Activated CD8-positive, alpha-beta T cell treated with anti-CD3 and anti-CD28 coated beads, Interleukin-2, amount 10 ng/mL, durations not matched to agents 7 days and 5 days (primary cell): ENCODE results near the gene FOXO1. TPM values are rescaled to one million over a fixed set of nuclear protein-coding genes. Genes with fewer than 3 reads are reported as not detected.

Experiments
- ATAC-seq: fragments of 150-1000 bp; cut with Tn5 transposase; one replicate; pipeline ENCODE4 v1.10.0; 2021; ENCODE audit warnings: moderate library complexity
- CTCF ChIA-PET: fragments of 350-600 bp; sonication (Branson Sonifier 250); formaldehyde crosslinking; loops from one replicate; lab custom pipeline; 2021; ENCODE audit warnings: antibody characterized with exemption; lab: Charles Lee
- POLR2A ChIA-PET: fragments of 350-600 bp; sonication (Branson Sonifier 250); formaldehyde crosslinking; loops from one replicate; lab custom pipeline; 2021; ENCODE audit warnings: antibody characterized with exemption; lab: Charles Lee
- DNase-seq: peaks from one replicate; pipeline ENCODE4 v3.0.0-alpha.2; 2020
- H3K27ac Mint-ChIP-seq: one replicate; pipeline ENCODE4 v1.8.0; 2021; ENCODE audit warnings: mild to moderate bottlenecking, mixed read lengths
- H3K27me3 Mint-ChIP-seq: one replicate; pipeline ENCODE4 v1.8.0; 2021; ENCODE audit warnings: low read depth, mixed read lengths
- H3K36me3 Mint-ChIP-seq: one replicate; pipeline ENCODE4 v1.8.0; 2021; ENCODE audit warnings: low read depth, mixed read lengths
- H3K4me1 Mint-ChIP-seq: one replicate; pipeline ENCODE4 v1.8.0; 2021; ENCODE audit warnings: low read depth, mixed read lengths
- H3K4me3 Mint-ChIP-seq: one replicate; pipeline ENCODE4 v1.8.0; 2021; ENCODE audit warnings: mild to moderate bottlenecking, mixed read lengths
- H3K9me3 Mint-ChIP-seq: one replicate; pipeline ENCODE4 v1.8.0; 2022; ENCODE audit warnings: mixed read lengths; ENCODE audit not compliant: insufficient read depth
- total RNA-seq, 2 experiments: library from RNA; stranded (reverse); gene quantifications; one replicate each; pipeline ENCODE4 v1.2.3, GENCODE V29; 2021

The FOXO1 gene
- total RNA-seq, 2 experiments from 2014 or later, result 23.1 to 24.0 TPM

GRCh38 chr13:40576369-40576768 is 90.1 kb downstream of the FOXO1 start:
- no peak overlapping the region for H3K4me3 Mint-ChIP-seq
- peak; percentile 48 for DNase-seq
- H3K27ac Mint-ChIP-seq, result peak overlapping the region; percentile 62
- POLR2A ChIA-PET, result interaction anchor here (0.6 to 1.1 kb wide), 2 partner anchors 88 to 187 kb away, joined by 3 to 4 read pairs; no protein-coding TSS in a partner anchor
- CTCF ChIA-PET, result interaction anchor here (0.8 kb wide), 1 partner anchor 108 kb away, joined by 3 read pairs; no protein-coding TSS in a partner anchor
- peaks cover 80% of the 10 kb centered on the region for H3K4me1 Mint-ChIP-seq
- H3K27me3 Mint-ChIP-seq, result no peaks in the 10 kb centered on the region
- no peaks in the 10 kb centered on the region for H3K9me3 Mint-ChIP-seq
- ATAC-seq, result peak; percentile 64
- H3K36me3 Mint-ChIP-seq, result peaks cover 15% of the 10 kb centered on the region

GRCh38 chr13:40572961-40573360 is 93.5 kb downstream of the FOXO1 start:
- Mint-ChIP-seq H3K27me3 (no peaks in the 10 kb centered on the region), H3K36me3 (peaks cover 13% of the 10 kb centered on the region), H3K4me1 (peaks cover 77% of the 10 kb centered on the region), H3K27ac (no peak overlapping the region), H3K9me3 (no peaks in the 10 kb centered on the region), H3K4me3 (no peak overlapping the region)
- DNase-seq, result no peak
- POLR2A ChIA-PET, result no interaction called here
- ATAC-seq, result no peak
- CTCF ChIA-PET, result interaction anchor here (1.0 kb wide), 1 partner anchor 8 kb away, joined by 3 read pairs; no protein-coding TSS in a partner anchor

GRCh38 chr13:40571338-40571963 is 95.0 kb downstream of the FOXO1 start:
- CTCF ChIA-PET, result interaction anchor here (1.0 to 1.6 kb wide), 2 partner anchors 10 to 29 kb away, joined by 3 to 5 read pairs; no protein-coding TSS in a partner anchor
- POLR2A ChIA-PET, result no interaction called here
- Mint-ChIP-seq H3K36me3 (peaks cover 10% of the 10 kb centered on the region), H3K27ac (no peak overlapping the region), H3K27me3 (no peaks in the 10 kb centered on the region), H3K4me3 (no peak overlapping the region), H3K9me3 (no peaks in the 10 kb centered on the region), H3K4me1 (peaks cover 66% of the 10 kb centered on the region)
- DNase-seq, result no peak
- ATAC-seq, result no peak

- CTCF ChIA-PET, result interaction anchor here (0.8 to 1.6 kb wide), 5 partner anchors 10 to 628 kb away, joined by 3 to 5 read pairs (median 3); no protein-coding TSS in a partner anchor
- H3K4me1 Mint-ChIP-seq, result peaks cover 61% of the 10 kb centered on the region
- peaks cover 7% of the 10 kb centered on the region for H3K36me3 Mint-ChIP-seq
- POLR2A ChIA-PET, result no interaction called here
- DNase-seq, result no peak
- no peaks in the 10 kb centered on the region for H3K27me3 Mint-ChIP-seq
- no peak for ATAC-seq
- H3K9me3 Mint-ChIP-seq, result no peaks in the 10 kb centered on the region
- H3K4me3 Mint-ChIP-seq, result no peak overlapping the region
- peak overlapping the region; percentile 44 for H3K27ac Mint-ChIP-seq
Measured at GRCh38 chr13:40570930-40571329, 95.5 kb downstream of the FOXO1 start.

- no peaks in the 10 kb centered on the region for H3K27me3 Mint-ChIP-seq
- H3K4me3 Mint-ChIP-seq, result no peak overlapping the region
- no peaks in the 10 kb centered on the region for H3K9me3 Mint-ChIP-seq
- CTCF ChIA-PET, result no interaction called here
- no peak overlapping the region for H3K27ac Mint-ChIP-seq
- DNase-seq, result no peak
- peaks cover 7% of the 10 kb centered on the region for H3K36me3 Mint-ChIP-seq
- H3K4me1 Mint-ChIP-seq, result peaks cover 59% of the 10 kb centered on the region
- POLR2A ChIA-PET, result interaction anchor here (0.7 kb wide), 1 partner anchor 95 kb away, joined by 3 read pairs; no protein-coding TSS in a partner anchor
- ATAC-seq, result no peak
Measured at GRCh38 chr13:40569024-40569350, 97.5 kb downstream of the FOXO1 start.

GRCh38 chr13:40568246-40569023 is 98.0 kb downstream of the FOXO1 start:
- H3K27ac Mint-ChIP-seq, result no peak overlapping the region

GRCh38 chr13:40566811-40567210 is 99.6 kb downstream of the FOXO1 start:
- ChIA-PET CTCF (no interaction called here), POLR2A (interaction anchor here (0.7 kb wide), 1 partner anchor 318 kb away, joined by 3 read pairs; no protein-coding TSS in a partner anchor)
- H3K4me3 Mint-ChIP-seq, result no peak overlapping the region
- H3K36me3 Mint-ChIP-seq, result no peaks in the 10 kb centered on the region
- DNase-seq (no peak), ATAC-seq (no peak)
- peaks cover 62% of the 10 kb centered on the region for H3K4me1 Mint-ChIP-seq
- no peaks in the 10 kb centered on the region for H3K27me3 Mint-ChIP-seq
- no peak overlapping the region for H3K27ac Mint-ChIP-seq
- no peaks in the 10 kb centered on the region for H3K9me3 Mint-ChIP-seq

More at GRCh38 chr13:40568246-40569023, 98.0 kb downstream of the FOXO1 start:
- peaks cover 59% of the 10 kb centered on the region for H3K4me1 Mint-ChIP-seq
- ChIA-PET CTCF (no interaction called here), POLR2A (interaction anchor here (0.6 to 0.7 kb wide), 2 partner anchors 16 to 96 kb away, joined by 3 read pairs; no protein-coding TSS in a partner anchor)
- peaks cover 3% of the 10 kb centered on the region for H3K36me3 Mint-ChIP-seq
- DNase-seq, result no peak
- H3K9me3 Mint-ChIP-seq, result no peaks in the 10 kb centered on the region
- H3K4me3 Mint-ChIP-seq, result no peak overlapping the region
- no peaks in the 10 kb centered on the region for H3K27me3 Mint-ChIP-seq
- no peak for ATAC-seq

- POLR2A ChIA-PET, result no interaction called here
- DNase-seq, result no peak
- CTCF ChIA-PET, result interaction anchor here (1.3 kb wide), 1 partner anchor 117 kb away, joined by 3 read pairs; no protein-coding TSS in a partner anchor
- peaks cover 5% of the 10 kb centered on the region for H3K36me3 Mint-ChIP-seq
- no peak overlapping the region for H3K4me3 Mint-ChIP-seq
- no peak overlapping the region for H3K27ac Mint-ChIP-seq
- H3K4me1 Mint-ChIP-seq, result peaks cover 51% of the 10 kb centered on the region
- peaks cover under 1% of the 10 kb centered on the region for H3K9me3 Mint-ChIP-seq
- ATAC-seq, result no peak
- no peaks in the 10 kb centered on the region for H3K27me3 Mint-ChIP-seq
Measured at GRCh38 chr13:40565282-40566148, 100.9 kb downstream of the FOXO1 start.

- H3K4me1 Mint-ChIP-seq, result peaks cover 51% of the 10 kb centered on the region
- no peak overlapping the region for H3K4me3 Mint-ChIP-seq
- peaks cover 7% of the 10 kb centered on the region for H3K9me3 Mint-ChIP-seq
- DNase-seq, result no peak
- ChIA-PET CTCF (interaction anchor here (1.1 to 1.3 kb wide), 2 partner anchors 118 to 621 kb away, joined by 3 read pairs; no protein-coding TSS in a partner anchor), POLR2A (interaction anchor here (0.8 kb wide), 1 partner anchor 101 kb away, joined by 3 read pairs; no protein-coding TSS in a partner anchor)
- H3K27ac Mint-ChIP-seq, result no peak overlapping the region
- H3K27me3 Mint-ChIP-seq, result no peaks in the 10 kb centered on the region
- H3K36me3 Mint-ChIP-seq, result peaks cover 15% of the 10 kb centered on the region
- ATAC-seq, result no peak
Measured at GRCh38 chr13:40564342-40565001, 102.0 kb downstream of the FOXO1 start.

GRCh38 chr13:40563350-40564125 is 102.9 kb downstream of the FOXO1 start:
- H3K27me3 Mint-ChIP-seq, result no peaks in the 10 kb centered on the region
- no peak for DNase-seq
- ATAC-seq, result no peak
- peak overlapping the region; percentile 34 for H3K4me3 Mint-ChIP-seq
- peaks cover 7% of the 10 kb centered on the region for H3K9me3 Mint-ChIP-seq
- peaks cover 51% of the 10 kb centered on the region for H3K4me1 Mint-ChIP-seq
- H3K27ac Mint-ChIP-seq, result peak overlapping the region; percentile 42
- CTCF ChIA-PET, result interaction anchor here (1.1 kb wide), 1 partner anchor 620 kb away, joined by 3 read pairs; no protein-coding TSS in a partner anchor
- POLR2A ChIA-PET, result interaction anchor here (0.8 kb wide), 1 partner anchor 102 kb away, joined by 3 read pairs; no protein-coding TSS in a partner anchor
- peaks cover 25% of the 10 kb centered on the region for H3K36me3 Mint-ChIP-seq
